ENCODE results near the gene BICD1.
A peak's percentile ranks its signal among the peaks of the same experiment; 100 is the strongest.

GRCh38 chr12:32390572-32391219, 284.0 kb downstream of the BICD1 start:
- TF ChIP-seq, protein P1, sequence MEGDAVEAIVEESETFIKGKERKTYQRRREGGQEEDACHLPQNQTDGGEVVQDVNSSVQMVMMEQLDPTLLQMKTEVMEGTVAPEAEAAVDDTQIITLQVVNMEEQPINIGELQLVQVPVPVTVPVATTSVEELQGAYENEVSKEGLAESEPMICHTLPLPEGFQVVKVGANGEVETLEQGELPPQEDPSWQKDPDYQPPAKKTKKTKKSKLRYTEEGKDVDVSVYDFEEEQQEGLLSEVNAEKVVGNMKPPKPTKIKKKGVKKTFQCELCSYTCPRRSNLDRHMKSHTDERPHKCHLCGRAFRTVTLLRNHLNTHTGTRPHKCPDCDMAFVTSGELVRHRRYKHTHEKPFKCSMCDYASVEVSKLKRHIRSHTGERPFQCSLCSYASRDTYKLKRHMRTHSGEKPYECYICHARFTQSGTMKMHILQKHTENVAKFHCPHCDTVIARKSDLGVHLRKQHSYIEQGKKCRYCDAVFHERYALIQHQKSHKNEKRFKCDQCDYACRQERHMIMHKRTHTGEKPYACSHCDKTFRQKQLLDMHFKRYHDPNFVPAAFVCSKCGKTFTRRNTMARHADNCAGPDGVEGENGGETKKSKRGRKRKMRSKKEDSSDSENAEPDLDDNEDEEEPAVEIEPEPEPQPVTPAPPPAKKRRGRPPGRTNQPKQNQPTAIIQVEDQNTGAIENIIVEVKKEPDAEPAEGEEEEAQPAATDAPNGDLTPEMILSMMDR (IDR thresholded peaks at IDR 0.05): no peak
- TF ChIP-seq POLR2A (IDR thresholded peaks at IDR 0.05; ENCODE audit: low read length) (no peak), MAFK (IDR thresholded peaks at IDR 0.05; ENCODE audit: partially characterized antibody) (peak; percentile 55), FOSB (CRISPR knock-in tag; IDR thresholded peaks at IDR 0.05) (no peak), MAX (IDR thresholded peaks at IDR 0.05) (peak; percentile 30; the same call in 1 of the 2 replicates), CEBPB (IDR thresholded peaks at IDR 0.05) (no peak), EP300 (IDR thresholded peaks at IDR 0.05) (no peak)
